Ishikawa (cell line): ENCODE data around the gene HOXB7.

ENCODE experiments used
- CEBPB ChIP-seq: IDR thresholded peaks from 2 replicates; pipeline ENCODE4 v1.6.1; 2012
- CREB1 ChIP-seq: IDR thresholded peaks from 2 replicates; pipeline ENCODE4 v1.6.1; 2012; ENCODE audit warnings: low read depth
- EGR1 ChIP-seq: IDR thresholded peaks from 2 replicates; pipeline ENCODE4 v1.6.1; 2012
- EP300 ChIP-seq: IDR thresholded peaks from 2 replicates; pipeline ENCODE4 v1.6.1; 2012; ENCODE audit warnings: borderline replicate concordance
- FOXM1 ChIP-seq: IDR thresholded peaks from 2 replicates; pipeline ENCODE4 v1.6.1; 2012; ENCODE audit warnings: low read depth, borderline replicate concordance
- NFIC ChIP-seq: IDR thresholded peaks from 2 replicates; pipeline ENCODE4 v1.6.1; 2012
- RAD21 ChIP-seq: IDR thresholded peaks from 2 replicates; pipeline ENCODE4 v1.6.1; 2012; ENCODE audit warnings: low read depth
- TAF1 ChIP-seq: IDR thresholded peaks from 2 replicates; pipeline ENCODE4 v1.6.1; 2012; ENCODE audit warnings: low read depth, mild to moderate bottlenecking
- TCF12 ChIP-seq: IDR thresholded peaks from 2 replicates; pipeline ENCODE4 v1.6.1; 2012; ENCODE audit warnings: low read depth
- TEAD4 ChIP-seq: IDR thresholded peaks from 2 replicates; pipeline ENCODE4 v1.6.1; 2012
- YY1 ChIP-seq: IDR thresholded peaks from 2 replicates; pipeline ENCODE4 v1.6.1; 2012; ENCODE audit warnings: low read depth
- ZBTB7A ChIP-seq: IDR thresholded peaks from 2 replicates; pipeline ENCODE4 v1.6.1; 2012; ENCODE audit warnings: low read depth
- TF ChIP-seq, protein P1 (sequence below): IDR thresholded peaks from 2 replicates; pipeline ENCODE4 v1.6.1; 2012
- TF ChIP-seq, protein P2 (sequence below): IDR thresholded peaks from 2 replicates; pipeline ENCODE4 v1.6.1; 2012; ENCODE audit warnings: low read depth, mild to moderate bottlenecking
- TF ChIP-seq, protein P3 (sequence below): IDR thresholded peaks from 2 replicates; pipeline ENCODE4 v1.6.1; 2012

The HOXB7 gene

DNA sequence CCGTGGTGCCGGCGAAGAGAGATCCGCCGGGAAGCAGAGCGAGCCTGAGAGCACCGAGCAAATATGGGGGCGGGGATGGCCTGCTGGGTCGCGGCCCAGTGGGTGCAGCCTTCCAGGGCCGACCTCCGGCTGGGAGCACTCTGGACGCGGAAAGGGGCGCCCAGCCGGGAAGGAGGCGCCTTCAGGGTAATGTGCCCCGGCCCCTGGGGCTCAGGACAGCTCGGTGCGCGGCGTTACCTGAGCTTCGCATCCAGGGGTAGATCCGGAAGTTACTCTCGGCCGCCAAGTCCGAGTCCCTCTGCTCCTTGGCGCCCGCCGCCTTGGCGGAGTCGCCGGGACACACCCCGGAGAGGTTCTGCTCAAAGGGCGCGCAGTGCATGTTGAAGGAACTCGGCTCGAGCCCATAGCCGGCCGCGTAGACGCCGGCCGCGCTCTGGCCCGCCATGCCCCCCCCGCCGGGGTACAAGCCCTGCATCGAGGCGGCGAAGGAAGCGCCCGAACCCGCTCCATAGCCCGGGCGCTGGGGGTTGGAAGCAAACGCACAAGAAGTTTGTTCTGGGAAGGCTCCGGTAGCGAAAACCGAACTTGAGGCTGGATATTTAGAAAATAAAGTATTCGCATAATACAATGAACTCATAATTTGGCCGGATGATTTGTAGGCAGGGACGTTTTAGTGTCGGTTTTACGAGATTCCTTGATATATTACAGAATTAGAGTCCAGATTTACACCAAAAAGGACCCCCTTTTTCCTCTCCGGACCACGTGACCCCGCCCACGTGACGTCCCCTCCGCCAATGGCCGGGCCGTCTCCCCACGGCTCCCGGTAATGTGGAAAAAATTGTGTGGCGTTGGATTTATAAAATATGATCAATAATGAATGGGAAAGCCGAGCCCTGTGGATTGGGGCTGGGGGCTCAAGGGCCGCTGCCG, at the start of gene HOXB7:
TSS of gene HOXB7 (minus strand) at position 736 of the 930 bp plus-strand sequence. CDS start at position 637, 99 bp downstream.
- TF ChIP-seq CREB1 (no peak), TAF1 (no peak; the same call in 1 of the 2 replicates), NFIC (0 out of 2 replicates have a peak, but pooled peaks have one; percentile 28), ZBTB7A (peak; percentile 52; the same call in 1 of the 2 replicates), TEAD4 (no peak), RAD21 (no peak), EP300 (peak; percentile 56; the same call in 1 of the 2 replicates), YY1 (no peak), FOXM1 (0 out of 2 replicates have a peak, but pooled peaks have one; percentile 16), EGR1 (no peak), CEBPB (no peak), TCF12 (no peak)
- TF ChIP-seq, protein P1, sequence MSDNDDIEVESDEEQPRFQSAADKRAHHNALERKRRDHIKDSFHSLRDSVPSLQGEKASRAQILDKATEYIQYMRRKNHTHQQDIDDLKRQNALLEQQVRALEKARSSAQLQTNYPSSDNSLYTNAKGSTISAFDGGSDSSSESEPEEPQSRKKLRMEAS = no peak
- TF ChIP-seq, protein P2, sequence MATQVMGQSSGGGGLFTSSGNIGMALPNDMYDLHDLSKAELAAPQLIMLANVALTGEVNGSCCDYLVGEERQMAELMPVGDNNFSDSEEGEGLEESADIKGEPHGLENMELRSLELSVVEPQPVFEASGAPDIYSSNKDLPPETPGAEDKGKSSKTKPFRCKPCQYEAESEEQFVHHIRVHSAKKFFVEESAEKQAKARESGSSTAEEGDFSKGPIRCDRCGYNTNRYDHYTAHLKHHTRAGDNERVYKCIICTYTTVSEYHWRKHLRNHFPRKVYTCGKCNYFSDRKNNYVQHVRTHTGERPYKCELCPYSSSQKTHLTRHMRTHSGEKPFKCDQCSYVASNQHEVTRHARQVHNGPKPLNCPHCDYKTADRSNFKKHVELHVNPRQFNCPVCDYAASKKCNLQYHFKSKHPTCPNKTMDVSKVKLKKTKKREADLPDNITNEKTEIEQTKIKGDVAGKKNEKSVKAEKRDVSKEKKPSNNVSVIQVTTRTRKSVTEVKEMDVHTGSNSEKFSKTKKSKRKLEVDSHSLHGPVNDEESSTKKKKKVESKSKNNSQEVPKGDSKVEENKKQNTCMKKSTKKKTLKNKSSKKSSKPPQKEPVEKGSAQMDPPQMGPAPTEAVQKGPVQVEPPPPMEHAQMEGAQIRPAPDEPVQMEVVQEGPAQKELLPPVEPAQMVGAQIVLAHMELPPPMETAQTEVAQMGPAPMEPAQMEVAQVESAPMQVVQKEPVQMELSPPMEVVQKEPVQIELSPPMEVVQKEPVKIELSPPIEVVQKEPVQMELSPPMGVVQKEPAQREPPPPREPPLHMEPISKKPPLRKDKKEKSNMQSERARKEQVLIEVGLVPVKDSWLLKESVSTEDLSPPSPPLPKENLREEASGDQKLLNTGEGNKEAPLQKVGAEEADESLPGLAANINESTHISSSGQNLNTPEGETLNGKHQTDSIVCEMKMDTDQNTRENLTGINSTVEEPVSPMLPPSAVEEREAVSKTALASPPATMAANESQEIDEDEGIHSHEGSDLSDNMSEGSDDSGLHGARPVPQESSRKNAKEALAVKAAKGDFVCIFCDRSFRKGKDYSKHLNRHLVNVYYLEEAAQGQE = no peak
- TF ChIP-seq, protein P3, sequence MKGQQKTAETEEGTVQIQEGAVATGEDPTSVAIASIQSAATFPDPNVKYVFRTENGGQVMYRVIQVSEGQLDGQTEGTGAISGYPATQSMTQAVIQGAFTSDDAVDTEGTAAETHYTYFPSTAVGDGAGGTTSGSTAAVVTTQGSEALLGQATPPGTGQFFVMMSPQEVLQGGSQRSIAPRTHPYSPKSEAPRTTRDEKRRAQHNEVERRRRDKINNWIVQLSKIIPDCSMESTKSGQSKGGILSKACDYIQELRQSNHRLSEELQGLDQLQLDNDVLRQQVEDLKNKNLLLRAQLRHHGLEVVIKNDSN = peak; percentile 98

DNA sequence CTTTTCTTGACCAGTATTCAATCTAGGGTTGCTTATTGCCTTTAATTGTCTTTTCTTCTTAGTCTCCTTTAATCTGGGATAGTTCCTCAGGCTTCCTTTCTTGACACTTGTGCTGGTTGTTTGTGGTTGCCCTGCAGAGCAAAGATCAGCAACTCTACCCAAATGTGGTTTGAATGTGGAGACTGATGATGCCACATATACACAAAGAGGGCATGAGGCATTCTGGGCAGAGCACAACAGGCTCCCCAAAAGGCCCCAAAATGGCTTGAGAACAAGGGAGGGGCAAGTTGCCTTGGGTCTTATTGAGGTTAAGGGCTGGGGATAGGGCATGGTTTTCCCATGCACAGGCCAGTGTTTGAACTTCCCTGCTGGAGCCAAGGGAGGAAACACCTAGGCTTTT, 45.1 kb upstream of the HOXB7 start:
- TF ChIP-seq, protein P3 = no peak
- no peak for TF ChIP-seq YY1
- no peak for TF ChIP-seq TCF12
- no peak for TF ChIP-seq NFIC
- no peak for TF ChIP-seq EGR1
- TF ChIP-seq RAD21 = no peak
- TF ChIP-seq, protein P2 = no peak

DNA sequence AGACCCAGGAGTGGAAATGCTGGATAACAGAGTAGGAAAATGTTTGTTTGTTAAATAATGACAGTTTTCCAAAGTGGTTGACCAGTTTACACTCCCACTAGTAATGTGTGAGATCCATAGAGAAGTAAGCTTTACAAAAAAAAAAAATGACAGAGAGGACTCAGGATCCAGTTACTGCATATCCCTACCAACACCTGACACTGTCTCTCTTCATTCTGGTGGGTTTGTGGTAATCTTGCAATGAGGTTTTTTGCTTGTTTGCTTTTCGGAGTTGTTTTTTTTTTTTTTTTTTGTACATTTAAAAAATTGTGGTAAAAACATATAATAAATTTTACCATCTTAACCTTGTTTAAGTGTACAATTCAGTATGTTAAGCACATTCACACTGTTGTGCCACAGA, 38.9 kb upstream of the HOXB7 start:
- TF ChIP-seq, protein P1 = no peak
- TF ChIP-seq, protein P3 = no peak
- no peak for TF ChIP-seq ZBTB7A
- TF ChIP-seq YY1 = no peak
- no peak for TF ChIP-seq CREB1
- no peak for TF ChIP-seq EGR1

DNA sequence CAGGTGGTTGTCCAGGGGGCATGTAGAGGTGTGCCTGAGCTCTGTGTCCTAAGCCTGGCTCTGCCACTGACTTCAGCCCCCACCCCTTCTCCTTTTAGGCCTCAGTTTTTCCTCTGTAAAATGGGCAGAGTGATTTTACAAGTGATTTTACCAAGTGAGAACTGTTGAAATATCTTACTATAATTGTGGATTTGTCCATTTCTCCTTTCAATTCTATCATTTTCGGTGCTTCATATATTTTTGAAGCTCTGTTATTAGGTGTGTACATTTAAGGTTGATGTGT, 37.1 kb upstream of the HOXB7 start:
- TF ChIP-seq, protein P2 = no peak
- no peak for TF ChIP-seq YY1
